NCI-H774 (cell line): Measurements from ENCODE around the gene NME1.
"Not testable (repeated sequence)": the region's sequence is repeated elsewhere in the genome, so short reads cannot be mapped to it uniquely, and the experiment has no call there.

Experiments used
- DNase-seq: peaks from one replicate; lab custom pipeline; 2025; lab: John Stamatoyannopoulos, UW

The NME1 gene

GRCh38 chr17:51144266-51145022, 8.9 kb upstream of the NME1 start:
- DNase-seq = no peak

- no peak for DNase-seq
Measured at GRCh38 chr17:51147650-51148049, 5.7 kb upstream of the NME1 start.

- no peak for DNase-seq
Measured at GRCh38 chr17:51149163-51149562, 4.2 kb upstream of the NME1 start.

- no peak for DNase-seq
Measured at GRCh38 chr17:51150932-51151331, 2.4 kb upstream of the NME1 start.

GRCh38 chr17:51152766-51153209, 571 bp upstream of the NME1 start:
- no peak for DNase-seq

- DNase-seq = no peak
Measured at GRCh38 chr17:51154176-51154575, 817 bp downstream of the NME1 start.

- DNase-seq = no peak
Measured at GRCh38 chr17:51155416-51155815, 2.1 kb downstream of the NME1 start.

- no peak for DNase-seq
Measured at GRCh38 chr17:51159604-51160003, 6.2 kb downstream of the NME1 start.

GRCh38 chr17:51161541-51161940, 8.2 kb downstream of the NME1 start:
- DNase-seq = no peak

- peak; percentile 28 for DNase-seq
Measured at GRCh38 chr17:51164911-51165679, 11.7 kb downstream of the NME1 start.

GRCh38 chr17:51165680-51166197, 12.4 kb downstream of the NME1 start:
- no peak for DNase-seq

- peak; percentile 91 for DNase-seq
Measured at GRCh38 chr17:51166198-51166986, 13.0 kb downstream of the NME1 start, which contains the start of gene NME2. NME2 (plus strand) TSS chr17:51166411; CDS start chr17:51166831, 420 bp downstream.

- peak; percentile 58 for DNase-seq
Measured at GRCh38 chr17:51166987-51167931, 13.9 kb downstream of the NME1 start.

GRCh38 chr17:51169340-51169739, 16.0 kb downstream of the NME1 start:
- DNase-seq = no peak

- no peak for DNase-seq
Measured at GRCh38 chr17:51170736-51171135, 17.4 kb downstream of the NME1 start.

GRCh38 chr17:51172030-51172429, 18.7 kb downstream of the NME1 start:
- DNase-seq = not testable (repeated sequence)

- no peak for DNase-seq
Measured at GRCh38 chr17:51180486-51180885, 27.1 kb downstream of the NME1 start.

- DNase-seq = no peak
Measured at GRCh38 chr17:51184124-51184523, 30.8 kb downstream of the NME1 start.

GRCh38 chr17:51185763-51186332, 32.5 kb downstream of the NME1 start:
- no peak for DNase-seq

- DNase-seq = no peak
Measured at GRCh38 chr17:51188271-51188833, 35.0 kb downstream of the NME1 start.
